Measurements from ENCODE around the gene TRIM73. TPM values are rescaled to one million over a fixed set of nuclear protein-coding genes. Genes with fewer than 3 reads are reported as not detected.
A peak's percentile ranks its signal among the peaks of the same experiment; 100 is the strongest.
"Not testable (repeated sequence)": the region's sequence is repeated elsewhere in the genome, so short reads cannot be mapped to it uniquely, and the experiment has no call there.

Gene TRIM73
- polyA plus RNA-seq, 3 donors: 0.51 to 0.89 TPM; not detected in 1

DNA sequence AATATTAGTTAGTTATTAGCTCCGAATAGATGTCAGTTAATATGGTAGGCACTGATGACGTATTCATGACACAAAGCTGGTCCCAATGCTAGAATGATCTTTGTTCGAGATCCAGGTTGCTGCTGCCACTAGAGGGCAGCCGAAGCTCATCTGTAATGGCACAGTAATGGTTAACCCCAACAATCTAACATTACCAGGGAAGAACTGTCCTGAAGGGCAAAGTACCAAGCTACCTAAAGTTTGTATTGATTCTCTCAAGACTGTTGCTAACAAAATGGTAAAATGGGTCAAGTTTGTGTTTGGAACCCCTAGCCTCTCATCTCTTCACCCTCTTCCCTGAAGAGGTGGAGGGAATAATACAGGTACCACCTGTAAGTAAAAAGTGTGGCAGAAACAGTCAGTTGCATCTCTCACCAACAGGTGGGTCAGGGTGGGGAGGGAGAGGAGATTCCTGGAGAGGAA lies 57.1 kb downstream of the TRIM73 start:
- Mint-ChIP-seq H3K27ac (peak overlapping the region in 1 of 7 donors; percentile 6), H3K36me3 (peaks cover 10 to 19% of the 10 kb centered on the region in 2 donors)
- H3K4me3 Mint-ChIP-seq; intact Hi-C loops (cut with micrococcal nuclease); DNase-seq; H3K9me3 ChIP-seq (replicated peaks in 1 of 2; ENCODE audit: control insufficient read depth in 1 of 2, insufficient read depth in 1 of 2, low read length in 2 of 2); H3K4me2 ChIP-seq (replicated peaks; ENCODE audit: extremely low read depth, low read length, poor library complexity, severe bottlenecking); H3K4me3 ChIP-seq (replicated peaks in 1 of 3; ENCODE audit: low read depth in 2 of 3, low read length in 3 of 3); H3K36me3 ChIP-seq (replicated peaks in 1 of 2; ENCODE audit: control insufficient read depth in 1 of 2, insufficient read depth in 2 of 2, low read length in 2 of 2); H3K27me3 Mint-ChIP-seq (ENCODE audit: low read depth in 3 of 3); H3K79me2 ChIP-seq (ENCODE audit: insufficient read depth, low read length); H3K9ac ChIP-seq (ENCODE audit: insufficient read depth, low read length, poor library complexity, severe bottlenecking); H2AFZ ChIP-seq (ENCODE audit: insufficient read depth, low read depth, low read length, poor library complexity, severe bottlenecking); H3K9me3 Mint-ChIP-seq; H3K4me1 ChIP-seq (ENCODE audit: control insufficient read depth in 1 of 2, insufficient read depth in 2 of 2, low read length in 2 of 2); H3K27me3 ChIP-seq (ENCODE audit: control insufficient read depth in 2 of 2, insufficient read depth in 2 of 2, low read length in 2 of 2); H4K20me1 ChIP-seq (ENCODE audit: insufficient read depth, low read length); H3K4me1 Mint-ChIP-seq; H3K27ac ChIP-seq (ENCODE audit: low read depth in 1 of 2, low read length in 2 of 2): not testable (repeated sequence)
- no CpG with 5 or more reads among the region's 4 CpGs for WGBS (ENCODE audit: insufficient coverage)
- TF ChIP-seq, protein P1, sequence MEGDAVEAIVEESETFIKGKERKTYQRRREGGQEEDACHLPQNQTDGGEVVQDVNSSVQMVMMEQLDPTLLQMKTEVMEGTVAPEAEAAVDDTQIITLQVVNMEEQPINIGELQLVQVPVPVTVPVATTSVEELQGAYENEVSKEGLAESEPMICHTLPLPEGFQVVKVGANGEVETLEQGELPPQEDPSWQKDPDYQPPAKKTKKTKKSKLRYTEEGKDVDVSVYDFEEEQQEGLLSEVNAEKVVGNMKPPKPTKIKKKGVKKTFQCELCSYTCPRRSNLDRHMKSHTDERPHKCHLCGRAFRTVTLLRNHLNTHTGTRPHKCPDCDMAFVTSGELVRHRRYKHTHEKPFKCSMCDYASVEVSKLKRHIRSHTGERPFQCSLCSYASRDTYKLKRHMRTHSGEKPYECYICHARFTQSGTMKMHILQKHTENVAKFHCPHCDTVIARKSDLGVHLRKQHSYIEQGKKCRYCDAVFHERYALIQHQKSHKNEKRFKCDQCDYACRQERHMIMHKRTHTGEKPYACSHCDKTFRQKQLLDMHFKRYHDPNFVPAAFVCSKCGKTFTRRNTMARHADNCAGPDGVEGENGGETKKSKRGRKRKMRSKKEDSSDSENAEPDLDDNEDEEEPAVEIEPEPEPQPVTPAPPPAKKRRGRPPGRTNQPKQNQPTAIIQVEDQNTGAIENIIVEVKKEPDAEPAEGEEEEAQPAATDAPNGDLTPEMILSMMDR (IDR thresholded peaks at IDR 0.05): peak; percentile 53

Small RNA genes lying within 50 kb of the gene (small RNA-seq; reads per million reads assigned to genes)
- not detected for gene RF00019 (ENCODE audit: insufficient read length, low read depth)

Other genes with a start within 250 kb of the TRIM73 start
- gene POM121C, start 90.7 kb downstream of the TRIM73 start, polyA plus RNA-seq: 10 to 100 TPM in 1 of 3 donors, 1 to 10 TPM in 2; 2.2 to 17.0 (median 3.9) TPM
- gene SPDYE5, start 96.7 kb downstream of the TRIM73 start, polyA plus RNA-seq: under 1 TPM in 1 of 3 donors, not detected in 2; 0.20 TPM

Measured in CD14-positive monocyte (primary cell).